ENCODE data around the gene ITGAE.
"Not testable (repeated sequence)": the region's sequence is repeated elsewhere in the genome, so short reads cannot be mapped to it uniquely, and the experiment has no call there.

DNA sequence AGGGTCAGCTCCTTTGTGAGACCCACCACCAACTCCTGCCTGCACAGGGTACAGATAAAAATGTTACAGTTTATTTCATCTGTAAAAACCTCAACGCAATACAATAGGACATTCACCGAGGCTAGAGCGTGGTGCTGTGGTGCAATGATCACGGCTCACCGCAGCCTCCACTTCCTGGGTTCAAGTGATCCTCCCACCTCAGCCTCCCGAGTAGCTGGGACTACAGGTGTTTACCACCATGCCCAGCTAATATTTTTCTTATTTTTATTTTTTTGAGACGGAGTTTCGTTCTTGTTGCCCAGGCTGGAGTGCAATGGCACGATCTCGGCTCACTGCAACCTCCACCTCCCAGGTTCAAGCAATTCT is 66.1 kb downstream of the ITGAE start:
- TF ChIP-seq CTCF (conservative IDR thresholded peaks at IDR 0.05; ENCODE audit: low read depth, low read length); EZH2 (IDR thresholded peaks at IDR 0.05; ENCODE audit: borderline replicate concordance, low read depth, low read length, poor library complexity, severe bottlenecking): not testable (repeated sequence)

Measured in A673 (cell line).